ENCODE results near the gene KIAA1191.

KIAA1191 gene

GRCh38 chr5:176365351-176366231, 4.0 kb upstream of the KIAA1191 start, which contains the start of gene ARL10:
TSS of gene ARL10 (plus strand) at chr5:176365487. CDS start at chr5:176365564, 77 bp downstream.
- DNase-seq, result peak; percentile 21

GRCh38 chr5:176364765-176365350, 3.3 kb upstream of the KIAA1191 start:
- DNase-seq, result no peak

DNA sequence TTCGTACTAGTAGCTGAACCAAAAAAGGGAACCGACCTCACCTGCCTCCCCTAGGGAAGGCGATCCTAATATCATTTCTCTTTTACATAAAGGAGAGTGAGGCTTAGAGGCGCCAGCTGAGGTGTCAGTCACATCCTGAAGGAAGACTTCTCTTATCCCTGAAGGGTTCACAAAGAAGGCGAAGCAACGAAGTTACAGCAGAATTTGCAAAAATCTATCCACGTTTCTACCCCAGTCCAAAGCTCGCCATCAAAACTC, 598 bp upstream of the KIAA1191 start:
- DNase-seq, result no peak

DNA sequence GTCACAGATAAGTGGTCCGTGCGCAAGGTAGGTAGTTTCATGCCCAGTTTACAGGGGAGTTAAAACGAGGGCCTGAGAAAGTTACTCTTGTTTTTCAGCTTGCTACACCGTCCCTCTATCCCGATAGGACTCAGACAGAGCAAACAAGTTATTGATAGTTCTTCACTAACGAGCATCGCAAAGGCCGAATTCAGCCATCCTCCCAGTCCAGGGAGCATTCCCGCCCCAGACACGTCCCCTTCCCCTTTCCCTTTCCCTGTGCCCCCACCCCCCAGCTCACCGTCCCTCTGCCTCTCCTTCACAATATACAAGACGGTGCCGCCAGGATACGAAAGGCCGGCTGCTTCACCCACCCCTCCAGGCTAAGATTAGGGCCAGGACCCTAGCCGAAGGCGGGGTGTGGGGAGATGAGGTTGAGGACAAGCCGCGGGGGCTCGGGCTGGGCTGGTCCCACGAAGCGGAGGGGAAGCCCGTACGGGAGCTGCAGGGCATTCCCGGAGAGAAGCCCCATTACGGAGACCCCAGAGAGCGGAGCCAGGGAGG, 599 bp downstream of the KIAA1191 start:
- DNase-seq, result no peak

DNA sequence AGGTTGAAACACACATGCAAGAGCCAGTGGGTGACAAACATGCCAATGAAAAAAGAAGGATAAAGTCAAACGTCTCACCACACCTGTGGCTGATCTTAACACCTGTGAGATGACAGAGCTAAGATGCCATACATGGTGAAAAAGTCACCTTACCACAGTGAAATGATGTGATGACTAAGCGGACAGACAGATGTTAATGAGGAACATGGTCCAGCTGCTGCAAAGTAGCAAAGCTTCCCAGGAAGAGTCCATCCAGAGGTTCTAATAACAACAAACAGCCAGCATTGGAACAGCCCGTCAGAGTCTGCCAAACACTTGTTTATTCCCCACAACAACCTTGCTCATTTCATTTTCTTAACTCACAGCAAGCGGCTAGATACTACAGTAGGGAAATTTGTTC, 1.9 kb downstream of the KIAA1191 start:
- DNase-seq, result no peak

- no peak for DNase-seq
These were observed 5.4 kb downstream of the KIAA1191 start for GRCh38 chr5:176356179-176356566.

- no peak for DNase-seq
These were observed 6.0 kb downstream of the KIAA1191 start for GRCh38 chr5:176355400-176356178.

- DNase-seq, result no peak
These were observed 8.0 kb downstream of the KIAA1191 start for GRCh38 chr5:176353533-176353932.

GRCh38 chr5:176352116-176352878, 9.3 kb downstream of the KIAA1191 start:
- no peak for DNase-seq

DNA sequence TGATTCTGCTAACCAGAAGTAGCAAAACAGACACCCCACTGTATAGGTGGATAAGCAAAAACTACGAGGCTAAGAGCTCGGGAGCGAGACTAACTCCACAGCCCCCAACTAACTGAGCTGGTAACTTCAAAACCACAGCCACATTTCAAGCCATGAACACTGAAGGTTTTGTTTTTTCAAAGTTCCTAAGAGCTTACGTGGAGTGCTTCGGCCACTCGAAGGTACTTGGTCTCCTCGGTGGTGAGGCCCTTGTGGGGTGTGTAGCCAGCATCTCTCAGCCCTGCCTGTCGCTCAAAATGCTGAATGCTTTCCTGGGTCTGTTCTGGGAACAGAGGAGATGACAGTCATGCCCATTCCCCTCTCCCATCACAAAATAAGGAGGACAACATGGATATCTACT, 11.1 kb downstream of the KIAA1191 start:
- no peak for DNase-seq

GRCh38 chr5:176342766-176343458, 18.7 kb downstream of the KIAA1191 start:
- DNase-seq, result no peak

- DNase-seq, result no peak
These were observed 19.4 kb downstream of the KIAA1191 start for GRCh38 chr5:176342158-176342483.

DNA sequence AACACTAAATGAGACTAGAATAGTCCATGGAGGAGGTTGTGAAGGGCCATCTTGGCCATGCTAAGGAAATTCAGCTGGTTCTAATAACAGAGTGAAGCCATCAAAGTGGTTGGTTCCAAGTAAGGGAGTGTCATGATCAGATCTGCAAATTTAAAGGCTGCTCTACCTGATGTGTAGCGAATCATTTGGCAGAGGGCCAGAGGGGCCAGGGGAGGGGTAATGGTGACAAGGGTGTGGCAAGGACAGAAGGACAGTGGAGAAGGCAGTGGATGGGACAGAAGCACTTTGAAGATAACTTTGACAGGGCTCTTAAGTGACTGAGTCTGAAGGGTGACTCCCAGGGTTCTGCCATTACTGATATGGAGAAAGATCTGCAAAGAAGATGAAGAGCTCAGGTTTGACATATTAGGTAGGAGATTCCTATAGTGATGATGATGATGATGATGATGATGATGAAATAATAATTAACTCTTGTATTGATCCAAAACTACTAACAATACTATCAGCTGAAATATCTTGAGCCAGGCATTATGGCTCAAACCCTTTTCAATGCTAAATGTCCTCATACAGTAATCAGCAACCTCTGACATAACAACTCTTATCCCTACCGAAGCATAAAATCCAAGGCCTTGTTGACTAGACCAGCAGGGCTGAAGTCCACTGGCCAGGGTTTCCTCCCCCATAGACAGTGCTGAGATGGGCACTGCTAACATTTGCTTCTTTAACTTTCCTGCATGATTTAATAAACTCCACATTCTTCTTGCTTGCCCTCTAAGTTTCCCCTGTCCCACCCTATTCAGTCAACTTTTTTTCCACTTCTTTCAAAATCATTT, 20.0 kb downstream of the KIAA1191 start:
- DNase-seq, result no peak

DNA sequence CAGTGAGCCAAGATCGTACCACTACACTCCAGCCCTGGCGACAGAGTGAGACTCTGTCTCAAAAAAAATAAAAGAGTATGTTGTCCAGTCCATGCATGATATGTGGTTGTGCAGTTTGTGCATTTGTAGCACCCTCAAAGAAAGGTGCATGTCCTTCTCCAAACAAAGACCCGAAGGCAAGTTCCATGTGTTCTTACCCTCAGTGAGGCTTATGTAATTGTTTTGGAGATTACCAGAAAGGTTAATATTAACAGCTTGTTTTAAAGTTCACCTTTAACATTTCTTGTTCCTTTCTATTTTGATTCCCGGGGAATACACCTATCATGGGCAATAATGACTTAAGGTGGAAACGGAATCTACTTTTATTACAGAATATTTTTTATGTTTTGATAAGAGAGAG, 22.3 kb downstream of the KIAA1191 start:
- no peak for DNase-seq

- no peak for DNase-seq
These were observed 23.7 kb downstream of the KIAA1191 start for GRCh38 chr5:176337913-176338312.

DNA sequence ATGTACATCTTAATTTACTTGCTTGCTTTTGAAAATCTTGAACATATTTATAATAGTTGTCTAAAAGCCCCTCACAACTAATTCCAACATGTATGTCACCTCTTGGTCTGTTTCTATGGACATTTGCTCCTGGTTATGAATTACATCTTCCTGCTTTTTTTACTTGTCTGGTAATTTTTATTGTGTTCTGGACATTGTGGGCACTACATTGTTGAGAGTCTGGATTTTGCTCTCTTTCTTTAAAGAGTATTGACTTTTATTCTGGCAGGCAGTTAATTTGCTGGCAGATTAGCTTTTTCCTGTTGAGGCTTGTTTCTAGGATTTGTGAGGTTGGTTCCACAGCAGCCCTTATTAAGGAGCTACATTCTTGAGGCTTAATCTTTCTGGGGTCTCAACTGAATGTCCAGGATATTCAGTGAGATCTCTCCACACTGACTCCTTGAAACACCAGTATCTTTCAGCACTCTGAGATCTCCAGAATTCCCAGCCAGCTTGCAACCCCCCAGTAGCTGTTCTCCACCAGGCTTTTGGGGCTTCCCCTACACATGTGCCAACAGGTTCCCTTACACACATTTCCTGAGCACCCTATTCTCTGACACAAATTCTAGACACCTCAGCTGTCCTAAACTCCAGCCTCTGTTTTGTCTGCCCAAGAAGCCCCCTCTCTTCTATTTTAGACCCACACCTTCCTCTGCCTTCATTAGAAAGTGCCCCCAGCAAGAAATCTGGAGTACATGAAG, 27.4 kb downstream of the KIAA1191 start:
- DNase-seq, result no peak

- DNase-seq, result no peak
These were observed 41.0 kb downstream of the KIAA1191 start for GRCh38 chr5:176320577-176320976.

DNA sequence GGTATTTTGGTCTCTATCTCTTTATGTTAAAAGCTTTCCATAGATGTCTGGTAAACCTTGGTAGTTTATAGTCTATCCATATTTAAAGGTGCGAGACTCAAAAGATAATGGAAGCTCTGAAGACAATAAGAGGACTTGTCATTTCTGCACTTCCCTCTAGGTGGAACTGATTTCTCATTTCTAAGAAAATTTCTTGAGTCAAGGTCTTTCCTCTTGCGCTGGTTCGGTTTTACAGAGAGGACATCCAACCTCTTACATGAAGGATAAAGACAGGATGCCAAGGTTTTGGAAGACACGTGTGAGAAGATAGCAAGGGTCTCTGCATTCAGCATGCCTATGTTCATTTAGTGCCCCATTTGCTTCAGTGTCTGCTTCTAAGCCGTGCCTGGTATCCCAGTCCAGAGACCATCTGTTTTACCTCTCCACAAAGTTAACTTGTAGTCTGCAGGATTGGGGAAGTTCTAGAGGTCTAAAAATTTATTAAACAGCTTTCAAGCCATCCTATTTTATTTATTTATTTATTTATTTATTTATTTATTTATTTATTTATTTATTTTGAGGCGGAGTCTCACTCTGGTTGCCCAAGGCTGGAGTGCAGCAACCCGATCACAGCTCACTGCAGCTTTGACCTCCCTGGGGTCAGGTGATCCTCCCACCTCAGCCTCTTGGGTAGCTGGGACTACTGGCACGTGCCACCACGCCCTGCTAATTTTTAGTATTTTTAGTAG, 41.6 kb downstream of the KIAA1191 start:
- DNase-seq, result no peak

- no peak for DNase-seq
These were observed 43.8 kb downstream of the KIAA1191 start for GRCh38 chr5:176317534-176318374.
